Measurements from ENCODE around the gene AHCY.
"Not testable (repeated sequence)": the region's sequence is repeated elsewhere in the genome, so short reads cannot be mapped to it uniquely, and the experiment has no call there.

The AHCY gene

GRCh38 chr20:34254979-34255378 is 48.2 kb downstream of the AHCY start:
- no peak for DNase-seq (ENCODE audit: low spot score)

- not testable (repeated sequence) for DNase-seq (ENCODE audit: low spot score)
These were observed 50.6 kb downstream of the AHCY start for GRCh38 chr20:34252431-34253086.

GRCh38 chr20:34251619-34252018 is 51.5 kb downstream of the AHCY start:
- DNase-seq (ENCODE audit: low spot score): no peak

- no peak for DNase-seq (ENCODE audit: low spot score)
These were observed 53.1 kb downstream of the AHCY start for GRCh38 chr20:34250005-34250404.

- DNase-seq (ENCODE audit: low spot score): no peak
These were observed 53.9 kb downstream of the AHCY start for GRCh38 chr20:34249291-34249690.

GRCh38 chr20:34246126-34246626 is 57.0 kb downstream of the AHCY start:
- DNase-seq (ENCODE audit: low spot score): no peak

- no peak for DNase-seq (ENCODE audit: low spot score)
These were observed 59.8 kb downstream of the AHCY start for GRCh38 chr20:34243377-34243776.

- no peak for DNase-seq (ENCODE audit: low spot score)
These were observed 60.3 kb downstream of the AHCY start for GRCh38 chr20:34242879-34243278.

GRCh38 chr20:34242015-34242414 is 61.1 kb downstream of the AHCY start:
- DNase-seq (ENCODE audit: low spot score): not testable (repeated sequence)

- no peak for DNase-seq (ENCODE audit: low spot score)
These were observed 62.2 kb downstream of the AHCY start, which contains the start of gene ASIP for GRCh38 chr20:34240693-34241615. ASIP (plus strand) TSS chr20:34241423; CDS start chr20:34260375, 18,952 bp downstream.

- no peak for DNase-seq (ENCODE audit: low spot score)
These were observed 63.0 kb downstream of the AHCY start for GRCh38 chr20:34240121-34240520.

- no peak for DNase-seq (ENCODE audit: low spot score)
These were observed 65.2 kb downstream of the AHCY start for GRCh38 chr20:34237942-34238341.

GRCh38 chr20:34235875-34236274 is 67.3 kb downstream of the AHCY start:
- DNase-seq (ENCODE audit: low spot score): no peak

- DNase-seq (ENCODE audit: low spot score): no peak
These were observed 69.5 kb downstream of the AHCY start for GRCh38 chr20:34233687-34234086.

GRCh38 chr20:34232494-34233087 is 70.6 kb downstream of the AHCY start:
- no peak for DNase-seq (ENCODE audit: low spot score)

GRCh38 chr20:34231634-34232033 is 71.5 kb downstream of the AHCY start:
- no peak for DNase-seq (ENCODE audit: low spot score)

Measured in hematopoietic multipotent progenitor cell treated with erythropoietin and hydrocortisone succinate and interleukin-3 and kit ligand, for 17 days (in vitro differentiated cells).